Keratinocyte (primary cell): Measurements from ENCODE around the gene HOXB13. TPM values are rescaled to one million over a fixed set of nuclear protein-coding genes. Genes with fewer than 3 reads are reported as not detected.

ENCODE experiments used
- DNase-seq: peaks from one replicate; pipeline ENCODE4 v3.0.0-alpha.2; 2011; ENCODE audit warnings: low read depth, missing footprints, low spot score
- FAIRE-seq: peaks from 2 replicates; lab custom pipeline; 2011; peaks lifted over from hg19 to GRCh38; lab: Jason Lieb, UNC
- H2AFZ ChIP-seq: 2 replicates; pipeline ENCODE4 v1.6.0; 2012; ENCODE audit warnings: low read length, control low read depth, inconsistent platforms; ENCODE audit not compliant: control insufficient read depth
- H3K27ac ChIP-seq: 2 replicates; pipeline ENCODE4 v1.5.1; 2011; ENCODE audit warnings: low read length; ENCODE audit not compliant: control insufficient read depth, insufficient read depth
- H3K27me3 ChIP-seq: 3 replicates; pipeline ENCODE4 v1.6.0; 2011; ENCODE audit warnings: low read length; ENCODE audit not compliant: control insufficient read depth, insufficient read depth; ENCODE audit errors: extremely low read depth
- H3K36me3 ChIP-seq, 2 experiments: 2 replicates in 1 of 2; 3 replicates in 1 of 2; pipeline ENCODE4 v1.5.1; 2011; ENCODE audit warnings: low read length in 2 of 2, mild to moderate bottlenecking in 1 of 2; ENCODE audit not compliant: control insufficient read depth in 2 of 2, insufficient read depth in 2 of 2; ENCODE audit errors: extremely low read depth in 1 of 2
- H3K4me1 ChIP-seq: 3 replicates; pipeline ENCODE4 v1.5.1; 2011; ENCODE audit warnings: low read length; ENCODE audit not compliant: control insufficient read depth, insufficient read depth; ENCODE audit errors: extremely low read depth
- H3K4me2 ChIP-seq: 3 replicates; pipeline ENCODE4 v1.6.0; 2011; ENCODE audit warnings: low read depth, low read length; ENCODE audit not compliant: control insufficient read depth, insufficient read depth; ENCODE audit errors: extremely low read depth
- H3K4me3 ChIP-seq, 3 experiments: fragments of 200-600 bp in 1 of 3; sonication (generic) in 1 of 3; 2 replicates in 2 of 3; 3 replicates in 1 of 3; pipeline ENCODE4 v1.5.1; 2011 to 2016; ENCODE audit warnings: low read length in 3 of 3, mild to moderate bottlenecking in 3 of 3, control low read depth in 2 of 3, inconsistent platforms in 1 of 3, low read depth in 1 of 3, mixed read lengths in 1 of 3, mixed run types in 1 of 3, moderate library complexity in 1 of 3; ENCODE audit not compliant: control insufficient read depth in 2 of 3, insufficient read depth in 2 of 3; ENCODE audit errors: extremely low read depth in 1 of 3
- H3K79me2 ChIP-seq: 2 replicates; pipeline ENCODE4 v1.6.0; 2012; ENCODE audit warnings: low read length; ENCODE audit not compliant: control insufficient read depth, insufficient read depth
- H3K9ac ChIP-seq: 3 replicates; pipeline ENCODE4 v1.6.0; 2011; ENCODE audit warnings: low read length; ENCODE audit not compliant: control insufficient read depth, insufficient read depth; ENCODE audit errors: extremely low read depth
- H3K9me1 ChIP-seq: 3 replicates; pipeline ENCODE4 v1.6.0; 2011; ENCODE audit warnings: low read length; ENCODE audit not compliant: control insufficient read depth, insufficient read depth; ENCODE audit errors: extremely low read depth
- H3K9me3 ChIP-seq: 2 replicates; pipeline ENCODE4 v1.5.1; 2012; ENCODE audit warnings: low read depth, low read length; ENCODE audit not compliant: control insufficient read depth
- H4K20me1 ChIP-seq: 3 replicates; pipeline ENCODE4 v1.6.0; 2011; ENCODE audit warnings: low read length; ENCODE audit not compliant: control insufficient read depth, insufficient read depth; ENCODE audit errors: extremely low read depth
- EZH2 ChIP-seq: IDR thresholded peaks from one replicate; pipeline ENCODE4 v1.6.1; 2012; ENCODE audit warnings: inconsistent platforms, mild to moderate bottlenecking, low read length, moderate library complexity
- dilution Hi-C: fragments of 300-500 bp; cut with MboI; formaldehyde crosslinking; loops from one replicate; pipeline ENCODE4 v1.7.0; 2020; ENCODE audit warnings: low sequenced_read_pairs; ENCODE audit not compliant: extremely low pct_ligation_motif_present
- polyA plus RNA-seq, 5 experiments: library from polyadenylated mRNA; depleted of rRNA in 3 of 5; stranded (reverse) in 3 of 5; stranded (forward) in 1 of 5; unstranded in 1 of 5; fragments of >200 nt; gene quantifications; 1 replicate in 1 of 5; 2 replicates in 3 of 5; 3 replicates in 1 of 5; pipeline versions ENCODE4 v1.2.1 to v1.2.3, GENCODE V29; 2011 to 2012; ENCODE audit warnings: missing spikeins in 2 of 5, low read depth in 1 of 5, low replicate concordance in 1 of 5
- TF ChIP-seq, protein P1 (sequence below), 3 experiments: IDR thresholded peaks in 1 of 3; conservative IDR thresholded peaks in 1 of 3; optimal IDR thresholded peaks in 1 of 3; 2 replicates in 2 of 3; 3 replicates in 1 of 3; pipeline versions ENCODE3 to v1.5.1; 2011; ENCODE audit warnings: low read length in 3 of 3, mild to moderate bottlenecking in 3 of 3, moderate library complexity in 2 of 3, control low read depth in 1 of 3, inconsistent platforms in 1 of 3; ENCODE audit not compliant: insufficient read depth in 2 of 3; ENCODE audit errors: extremely low read depth in 1 of 3

The HOXB13 gene
- polyA plus RNA-seq, 1 donor (not counting 4 experiments of a cell fraction or from before 2014, with no cell fraction given), result not detected

DNA sequence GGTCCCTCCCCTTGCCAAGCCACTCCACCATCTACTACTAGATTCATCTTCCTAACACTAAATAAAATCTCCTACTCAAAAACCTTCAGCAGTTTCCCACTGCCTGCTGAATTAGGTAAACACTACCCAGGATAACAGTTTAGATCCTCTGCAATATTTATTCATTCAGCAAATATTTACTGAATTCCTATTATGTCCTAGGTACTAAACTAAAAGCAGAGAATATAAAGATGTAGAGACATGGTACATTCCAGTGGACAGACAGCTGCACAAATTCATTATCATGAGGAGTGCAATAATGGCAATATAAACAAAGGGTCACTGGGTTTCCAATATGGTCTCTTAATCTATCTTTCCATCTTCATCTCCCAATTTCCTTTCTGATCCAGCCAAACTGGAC is 30.7 kb upstream of the HOXB13 start:
- Histone ChIP-seq H3K27ac (no peak overlapping the region), H3K9me3 (no peaks in the 10 kb centered on the region), H4K20me1 (no peaks in the 10 kb centered on the region), H3K4me3 (no peak overlapping the region), H3K4me2 (no peak overlapping the region), H3K9me1 (no peaks in the 10 kb centered on the region), H3K4me1 (no peaks in the 10 kb centered on the region), H3K27me3 (peaks cover 57% of the 10 kb centered on the region), H2AFZ (no peak overlapping the region), H3K36me3 (no peaks in the 10 kb centered on the region), H3K79me2 (no peaks in the 10 kb centered on the region), H3K9ac (no peak overlapping the region)
- dilution Hi-C loops, result loop anchor here (25.0 kb wide), 1 partner anchor 97 kb away; no protein-coding TSS in a partner anchor
- DNase-seq, result no peak
- no peak for TF ChIP-seq EZH2
- TF ChIP-seq, protein P1, sequence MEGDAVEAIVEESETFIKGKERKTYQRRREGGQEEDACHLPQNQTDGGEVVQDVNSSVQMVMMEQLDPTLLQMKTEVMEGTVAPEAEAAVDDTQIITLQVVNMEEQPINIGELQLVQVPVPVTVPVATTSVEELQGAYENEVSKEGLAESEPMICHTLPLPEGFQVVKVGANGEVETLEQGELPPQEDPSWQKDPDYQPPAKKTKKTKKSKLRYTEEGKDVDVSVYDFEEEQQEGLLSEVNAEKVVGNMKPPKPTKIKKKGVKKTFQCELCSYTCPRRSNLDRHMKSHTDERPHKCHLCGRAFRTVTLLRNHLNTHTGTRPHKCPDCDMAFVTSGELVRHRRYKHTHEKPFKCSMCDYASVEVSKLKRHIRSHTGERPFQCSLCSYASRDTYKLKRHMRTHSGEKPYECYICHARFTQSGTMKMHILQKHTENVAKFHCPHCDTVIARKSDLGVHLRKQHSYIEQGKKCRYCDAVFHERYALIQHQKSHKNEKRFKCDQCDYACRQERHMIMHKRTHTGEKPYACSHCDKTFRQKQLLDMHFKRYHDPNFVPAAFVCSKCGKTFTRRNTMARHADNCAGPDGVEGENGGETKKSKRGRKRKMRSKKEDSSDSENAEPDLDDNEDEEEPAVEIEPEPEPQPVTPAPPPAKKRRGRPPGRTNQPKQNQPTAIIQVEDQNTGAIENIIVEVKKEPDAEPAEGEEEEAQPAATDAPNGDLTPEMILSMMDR (optimal IDR thresholded peaks at IDR 0.05 in 1 of 3, IDR thresholded peaks at IDR 0.05 in 1 of 3, conservative IDR thresholded peaks at IDR 0.05 in 1 of 3; ENCODE audit: extremely low read depth in 1 of 3, insufficient read depth in 2 of 3, low read length in 3 of 3), result no peak
- no peak for FAIRE-seq

DNA sequence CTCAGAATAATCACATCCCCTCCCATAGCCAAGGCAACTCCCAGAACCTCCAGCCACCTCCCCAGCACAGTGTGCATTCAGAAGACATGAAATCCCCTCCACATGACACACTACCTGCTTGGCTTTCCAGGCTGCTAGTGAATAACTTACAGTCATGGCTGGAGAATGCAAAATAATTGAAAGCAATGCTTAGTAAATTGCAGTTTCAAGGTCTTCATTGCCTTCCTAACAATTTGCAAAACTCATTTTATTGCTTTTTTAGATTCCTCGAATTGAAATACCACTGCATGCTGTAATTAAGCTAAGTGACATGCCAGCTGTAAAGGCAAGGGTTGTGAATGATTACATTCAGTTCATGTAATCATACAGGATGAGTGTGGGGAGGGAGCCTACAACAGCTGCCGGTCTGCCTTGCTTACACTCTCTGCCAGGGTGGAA is 29.0 kb upstream of the HOXB13 start:
- Histone ChIP-seq H3K4me3 (no peak overlapping the region), H3K4me2 (no peak overlapping the region), H3K9me3 (no peaks in the 10 kb centered on the region), H3K36me3 (no peaks in the 10 kb centered on the region), H3K27me3 (peaks cover 67% of the 10 kb centered on the region), H3K27ac (no peak overlapping the region), H3K9me1 (no peaks in the 10 kb centered on the region), H3K79me2 (no peaks in the 10 kb centered on the region), H3K9ac (no peak overlapping the region), H4K20me1 (no peaks in the 10 kb centered on the region), H3K4me1 (no peaks in the 10 kb centered on the region), H2AFZ (no peak overlapping the region)
- TF ChIP-seq EZH2, result no peak
- TF ChIP-seq, protein P1 (optimal IDR thresholded peaks at IDR 0.05 in 1 of 3, IDR thresholded peaks at IDR 0.05 in 1 of 3, conservative IDR thresholded peaks at IDR 0.05 in 1 of 3; ENCODE audit: extremely low read depth in 1 of 3, insufficient read depth in 2 of 3, low read length in 3 of 3), result no peak
- FAIRE-seq, result no peak
- dilution Hi-C loops, result loop anchor here (25.0 kb wide), 1 partner anchor 95 kb away; no protein-coding TSS in a partner anchor
- DNase-seq, result no peak
